GM04503 (cell line): ENCODE measurements around the gene TRPC5OS.

Experiments
- DNase-seq: peaks from one replicate; pipeline ENCODE4 v3.0.0-alpha.2; 2012; ENCODE audit warnings: low read depth

TRPC5OS gene

GRCh38 chrX:111875881-111876280 is at the start of gene TRPC5OS:
Gene TRPC5OS (plus strand): TSS chrX:111876181. CDS start chrX:111901850, 25,669 bp downstream.
- DNase-seq = no peak

- no peak for DNase-seq
Observed at GRCh38 chrX:111829345-111829744, 46.6 kb upstream of the TRPC5OS start.

GRCh38 chrX:111830571-111830970 is 45.4 kb upstream of the TRPC5OS start:
- DNase-seq = no peak

DNA sequence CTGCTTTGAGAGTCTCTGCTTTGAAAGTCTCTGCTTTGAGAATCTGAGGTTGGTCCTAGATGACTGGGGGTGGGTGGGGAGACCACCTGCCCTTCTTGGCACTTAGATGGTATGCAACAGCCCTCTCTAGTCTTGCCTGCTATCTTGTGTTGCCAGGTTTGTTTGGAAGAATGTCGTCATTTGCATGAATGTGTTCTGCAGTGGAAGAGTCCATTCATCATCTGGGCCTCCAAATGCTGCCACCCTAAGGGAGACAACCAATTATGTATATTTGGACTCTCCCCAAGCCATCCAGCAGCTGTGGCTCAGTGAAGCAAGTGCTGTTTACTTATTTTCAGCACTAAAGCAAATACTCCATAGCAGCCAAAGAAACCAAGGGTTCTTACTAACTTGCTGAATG is 44.6 kb upstream of the TRPC5OS start:
- no peak for DNase-seq

DNA sequence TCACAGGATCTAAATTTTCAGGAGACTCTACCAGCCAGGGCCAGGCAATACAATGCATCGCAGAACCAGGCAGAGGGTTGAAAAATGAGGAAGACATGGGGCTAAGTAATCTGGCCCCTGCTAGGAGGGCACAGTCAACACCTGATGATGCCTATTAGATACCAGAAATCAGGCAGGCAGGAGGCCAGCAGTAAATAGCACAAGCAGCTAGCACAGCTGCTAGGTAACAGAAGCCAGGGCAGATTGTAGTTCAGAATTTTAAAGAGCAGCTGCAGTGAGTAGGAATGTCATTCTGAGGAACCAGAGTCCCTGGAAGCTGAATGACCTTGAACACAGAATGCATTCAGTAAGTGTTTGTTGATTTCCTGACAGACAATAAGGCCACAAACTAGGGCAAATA is 38.8 kb upstream of the TRPC5OS start:
- no peak for DNase-seq

DNA sequence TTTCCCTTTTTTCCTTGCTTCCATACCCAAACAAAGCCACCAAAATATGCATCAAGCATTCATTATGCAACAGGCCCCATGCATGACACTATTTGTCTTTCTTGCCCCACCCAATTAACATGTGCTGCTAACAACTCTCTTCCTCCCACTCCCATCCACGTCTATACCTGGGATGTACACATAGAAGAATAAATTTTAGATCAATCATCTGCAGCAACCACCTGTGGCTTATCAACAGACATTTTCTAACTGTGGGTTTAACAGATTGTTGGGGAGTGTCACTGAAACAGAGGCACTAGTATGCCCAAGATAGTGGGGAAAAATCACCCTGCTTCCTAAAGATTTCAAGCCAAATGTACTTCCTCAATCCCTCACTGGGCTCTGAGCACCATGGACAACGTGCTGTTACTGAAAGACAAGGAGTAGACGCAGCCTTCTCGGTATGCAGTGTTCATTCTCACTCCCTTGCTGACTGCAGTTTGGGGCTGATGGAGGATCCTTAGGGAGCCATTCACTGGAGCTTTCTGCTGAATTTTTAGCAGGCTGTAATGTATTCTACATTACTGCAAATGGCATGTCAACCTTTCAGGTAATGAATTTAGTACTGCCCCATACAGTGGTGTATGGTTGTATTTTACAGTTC is 28.4 kb upstream of the TRPC5OS start:
- no peak for DNase-seq

- DNase-seq = no peak
Observed at GRCh38 chrX:111848541-111848940, 27.4 kb upstream of the TRPC5OS start.

GRCh38 chrX:111850975-111851374 is 25.0 kb upstream of the TRPC5OS start:
- DNase-seq = no peak

DNA sequence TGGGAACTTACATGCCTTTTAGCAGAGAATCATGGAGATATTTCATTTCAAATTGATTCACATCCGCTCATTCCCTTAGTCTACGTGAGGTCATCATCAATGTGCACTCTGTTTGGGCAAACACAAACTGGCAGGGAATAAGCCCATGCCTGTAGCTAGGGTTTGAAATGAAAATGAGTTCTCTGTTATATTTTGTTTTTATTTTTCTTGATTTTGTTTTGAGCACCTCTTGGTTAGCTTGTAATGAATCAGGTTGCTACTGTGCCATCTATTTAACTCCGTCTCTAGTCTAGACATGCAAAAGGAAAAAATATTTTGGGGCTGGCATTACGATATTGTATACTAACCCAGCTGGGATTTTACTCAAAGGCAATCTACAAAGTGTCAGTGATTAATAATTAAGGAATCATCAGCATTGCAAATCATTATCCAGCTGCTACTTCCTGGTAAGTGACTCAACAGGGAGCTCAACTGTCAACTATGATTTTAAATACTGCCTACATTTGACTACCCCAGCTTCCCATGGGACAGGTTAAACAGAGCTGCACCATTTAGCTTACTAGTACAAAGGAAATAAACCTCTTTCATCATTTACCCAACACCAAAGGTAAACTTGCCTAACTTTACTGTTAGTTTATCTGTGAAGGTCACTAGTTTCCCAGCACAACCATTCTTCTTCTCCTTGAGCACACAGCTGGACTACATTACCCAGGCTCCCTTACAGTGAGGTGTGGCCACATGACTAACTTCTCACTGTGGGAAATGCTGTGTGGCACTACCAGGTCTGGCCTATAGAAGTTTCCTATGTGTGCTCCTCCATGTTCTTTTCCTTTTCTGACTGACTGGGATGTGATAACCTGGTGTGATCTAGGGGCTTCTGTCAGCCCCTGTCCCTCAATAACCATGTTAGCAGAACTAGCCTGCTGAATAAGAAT is 21.2 kb upstream of the TRPC5OS start:
- no peak for DNase-seq

- DNase-seq = no peak
Observed at GRCh38 chrX:111857534-111858060, 18.4 kb upstream of the TRPC5OS start.

GRCh38 chrX:111861605-111862004 is 14.4 kb upstream of the TRPC5OS start:
- no peak for DNase-seq

GRCh38 chrX:111867236-111867635 is 8.7 kb upstream of the TRPC5OS start:
- no peak for DNase-seq

- no peak for DNase-seq
Observed at GRCh38 chrX:111868726-111869638, 7.0 kb upstream of the TRPC5OS start.

GRCh38 chrX:111869639-111870034 is 6.3 kb upstream of the TRPC5OS start:
- DNase-seq = peak; percentile 5

DNA sequence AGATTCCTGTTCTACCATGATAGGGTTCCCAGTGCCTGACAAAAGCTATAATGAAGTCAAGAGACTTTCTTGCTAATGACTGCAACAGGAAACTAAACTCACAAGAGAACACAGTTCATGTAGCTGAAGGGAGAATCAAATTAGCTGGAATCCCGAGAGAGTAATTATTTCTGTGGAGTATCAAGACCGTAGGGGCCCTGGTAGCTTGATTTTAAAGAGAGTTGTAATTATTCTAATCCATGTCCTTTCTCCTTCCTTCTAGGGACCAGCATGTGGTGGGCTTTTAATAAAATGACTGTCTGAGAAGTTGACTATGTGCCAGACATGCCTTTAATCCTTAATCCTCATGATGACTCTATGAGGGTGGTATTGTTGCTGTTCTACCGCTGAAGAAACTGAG is 1.7 kb upstream of the TRPC5OS start:
- no peak for DNase-seq

DNA sequence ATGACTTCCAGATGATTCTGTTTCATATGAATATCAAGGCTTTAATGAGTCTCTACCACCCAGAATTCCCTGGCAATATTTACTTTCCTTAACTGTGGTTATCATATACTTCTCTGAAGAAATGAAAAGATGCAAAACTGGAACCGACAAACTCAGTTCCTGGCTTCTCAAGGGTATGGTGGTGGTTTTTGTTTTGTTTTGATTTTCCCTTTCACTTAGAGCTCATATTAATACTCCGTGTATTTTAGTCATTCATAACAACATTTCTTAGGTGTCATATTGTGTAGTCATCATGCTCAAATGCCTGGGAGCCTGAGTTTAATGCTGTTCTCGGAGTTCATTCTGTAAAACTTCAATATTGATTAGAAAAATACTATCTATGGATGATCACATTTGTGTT is 665 bp downstream of the TRPC5OS start:
- DNase-seq = no peak

- no peak for DNase-seq
Observed at GRCh38 chrX:111877681-111878080, 1.7 kb downstream of the TRPC5OS start.

- DNase-seq = no peak
Observed at GRCh38 chrX:111880735-111881134, 4.8 kb downstream of the TRPC5OS start.

GRCh38 chrX:111881715-111882114 is 5.7 kb downstream of the TRPC5OS start:
- no peak for DNase-seq

GRCh38 chrX:111886678-111887077 is 10.7 kb downstream of the TRPC5OS start:
- DNase-seq = no peak

- no peak for DNase-seq
Observed at GRCh38 chrX:111888600-111888999, 12.6 kb downstream of the TRPC5OS start.

DNA sequence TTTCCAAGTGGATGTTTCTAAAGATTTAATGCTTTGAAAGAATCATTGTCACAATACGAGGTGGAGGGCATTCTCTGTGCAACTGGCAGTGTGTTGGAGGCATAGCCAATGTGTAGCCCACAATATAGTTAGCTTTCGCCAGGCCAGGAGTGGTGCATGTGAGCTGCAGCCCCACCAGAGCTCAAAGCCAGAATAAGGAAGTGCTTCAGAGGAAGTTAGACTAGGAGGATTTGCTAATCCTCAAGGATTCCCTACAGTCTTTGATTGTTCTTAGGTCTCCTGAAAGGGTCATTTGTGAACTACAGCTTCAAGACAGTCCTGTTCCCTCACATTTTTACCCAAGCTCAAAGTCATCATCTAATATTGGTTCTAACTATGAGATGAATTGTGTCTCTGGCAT is 16.4 kb downstream of the TRPC5OS start:
- DNase-seq = no peak
